Neuronal stem cell (in vitro differentiated cells): ENCODE results near the gene ZNF579. TPM values are rescaled to one million over a fixed set of nuclear protein-coding genes. Genes with fewer than 3 reads are reported as not detected.
A peak's percentile ranks its signal among the peaks of the same experiment; 100 is the strongest.

Source experiments
- DNase-seq: peaks from one replicate; pipeline ENCODE4 v3.0.0-alpha.2; 2013; ENCODE audit warnings: low spot score
- H2AFZ ChIP-seq: one replicate; pipeline ENCODE4 v1.6.1; 2013; ENCODE audit warnings: mild to moderate bottlenecking, low read length, inconsistent platforms
- H2AK5ac ChIP-seq: 2 replicates; pipeline ENCODE4 v1.6.1; 2013; ENCODE audit warnings: low read depth, mild to moderate bottlenecking, inconsistent platforms, low read length, moderate library complexity, mixed read lengths
- H2BK120ac ChIP-seq: 2 replicates; pipeline ENCODE4 v1.6.1; 2013; ENCODE audit warnings: low read depth, mild to moderate bottlenecking, inconsistent platforms, low read length, moderate library complexity, mixed read lengths
- H2BK12ac ChIP-seq: one replicate; pipeline ENCODE4 v1.6.1; 2013; ENCODE audit warnings: low read length, inconsistent platforms
- H2BK15ac ChIP-seq: 2 replicates; pipeline ENCODE4 v1.6.1; 2013; ENCODE audit warnings: mild to moderate bottlenecking, low read length, inconsistent platforms, mixed read lengths
- H2BK5ac ChIP-seq: one replicate; pipeline ENCODE4 v1.6.1; 2013; ENCODE audit warnings: inconsistent platforms, mild to moderate bottlenecking, low read length, moderate library complexity
- H3K14ac ChIP-seq: one replicate; pipeline ENCODE4 v1.6.1; 2013; ENCODE audit warnings: low read length, inconsistent platforms
- H3K18ac ChIP-seq: 2 replicates; pipeline ENCODE4 v1.6.1; 2013; ENCODE audit warnings: low read length, inconsistent platforms
- H3K23ac ChIP-seq: 2 replicates; pipeline ENCODE4 v1.6.1; 2013; ENCODE audit warnings: low read depth, mild to moderate bottlenecking, mixed read lengths, low read length, inconsistent platforms; ENCODE audit not compliant: poor library complexity
- H3K27ac ChIP-seq: replicated peaks from 3 replicates; pipeline ENCODE4 v1.5.1; 2013; ENCODE audit warnings: low read length, inconsistent platforms
- H3K27me3 ChIP-seq, 3 experiments: 2 replicates each; pipeline ENCODE4 v1.6.1; 2013; ENCODE audit warnings: low read length in 3 of 3, mild to moderate bottlenecking in 2 of 3, inconsistent platforms in 1 of 3, low read depth in 1 of 3, mixed read lengths in 1 of 3, moderate library complexity in 1 of 3; ENCODE audit not compliant: control insufficient read depth in 3 of 3, insufficient read depth in 3 of 3
- H3K36me3 ChIP-seq, 2 donors: replicated peaks in 1 of 2; 2 replicates each; pipeline ENCODE4 v1.6.1; 2013; ENCODE audit warnings: low read length in 2 of 2; ENCODE audit not compliant: control insufficient read depth in 2 of 2, insufficient read depth in 2 of 2
- H3K4ac ChIP-seq: 2 replicates; pipeline ENCODE4 v1.6.1; 2013; ENCODE audit warnings: inconsistent platforms, mild to moderate bottlenecking, low read length, moderate library complexity
- H3K4me1 ChIP-seq, 2 donors: 1 replicate in 1 of 2; 2 replicates in 1 of 2; pipeline ENCODE4 v1.6.1; 2013; ENCODE audit warnings: low read length in 2 of 2, low read depth in 1 of 2; ENCODE audit not compliant: control insufficient read depth in 2 of 2, insufficient read depth in 1 of 2
- H3K4me2 ChIP-seq: one replicate; pipeline ENCODE4 v1.6.1; 2013; ENCODE audit warnings: mild to moderate bottlenecking, low read length, inconsistent platforms; ENCODE audit not compliant: insufficient read depth, poor library complexity, severe bottlenecking
- H3K4me3 ChIP-seq, 2 donors: 2 replicates each; pipeline ENCODE4 v1.5.1; 2013; ENCODE audit warnings: low read length in 2 of 2, mild to moderate bottlenecking in 2 of 2, inconsistent platforms in 1 of 2, moderate library complexity in 1 of 2
- H3K79me1 ChIP-seq: one replicate; pipeline ENCODE4 v1.6.1; 2013; ENCODE audit warnings: low read depth, mild to moderate bottlenecking, inconsistent platforms, low read length, moderate library complexity
- H3K9ac ChIP-seq: one replicate; pipeline ENCODE4 v1.6.1; 2013; ENCODE audit warnings: mild to moderate bottlenecking, low read depth, low read length, inconsistent platforms; ENCODE audit not compliant: poor library complexity
- H3K9me3 ChIP-seq, 2 donors: replicated peaks in 1 of 2; 2 replicates each; pipeline versions ENCODE3 to v1.6.1; 2013; ENCODE audit warnings: low read length in 2 of 2, mild to moderate bottlenecking in 2 of 2, inconsistent platforms in 1 of 2, low read depth in 1 of 2, mixed read lengths in 1 of 2, moderate library complexity in 1 of 2; ENCODE audit not compliant: control insufficient read depth in 2 of 2, insufficient read depth in 1 of 2
- H4K8ac ChIP-seq: one replicate; pipeline ENCODE4 v1.6.1; 2013; ENCODE audit warnings: low read depth, mild to moderate bottlenecking, inconsistent platforms, low read length, moderate library complexity
- H4K91ac ChIP-seq: one replicate; pipeline ENCODE4 v1.6.1; 2013; ENCODE audit warnings: low read length, low read depth, mild to moderate bottlenecking, inconsistent platforms; ENCODE audit not compliant: poor library complexity
- WGBS, 2 donors: extraction: QIAGEN DNeasy Blood & Tissue Kit; methylation state at CpG; one replicate each; pipeline ENCODE4 v1.1.7; 2013; ENCODE audit warnings: missing lambda C conversion rate in 2 of 2, mixed read lengths in 1 of 2; ENCODE audit not compliant: insufficient read length in 2 of 2, insufficient replicate concordance in 1 of 2; ENCODE audit errors: extremely low coverage in 2 of 2; 5-methylcytosine and 5-hydroxymethylcytosine counted together
- polyA plus RNA-seq, 2 experiments: library from polyadenylated mRNA; stranded (reverse); fragments of 200-250 nt; gene quantifications; one replicate each; pipeline ENCODE4 v1.2.3, GENCODE V29; 2013

Gene ZNF579
- 34.7 TPM for polyA plus RNA-seq (2013, experiment 1 of 2)
- polyA plus RNA-seq (2013, experiment 2 of 2): 32.1 TPM

- DNase-seq: peak; percentile 77
- peak within 1 kb of the TSS; percentile 93 to 99 for H3K4me3 ChIP-seq
- H3K14ac ChIP-seq: peak within 1 kb of the TSS; percentile 82
- H2AFZ ChIP-seq: peak within 1 kb of the TSS; percentile 86
- peak within 1 kb of the TSS; percentile 99 for H2AK5ac ChIP-seq
- peaks cover 18% of the 10 kb centered on the region in 2 donors for H3K36me3 ChIP-seq
- peak within 1 kb of the TSS; percentile 97 for H3K9ac ChIP-seq
- H2BK5ac ChIP-seq: peak within 1 kb of the TSS; percentile 99
- H3K4ac ChIP-seq: peak within 1 kb of the TSS; percentile 99
- WGBS, 2 donors: no CpG with 5 or more reads among the region's 24 CpGs
- peaks cover 4 to 5% of the 10 kb centered on the region in 2 donors for H3K4me1 ChIP-seq
- H3K9me3 ChIP-seq: no peaks in the 10 kb centered on the region
- peak within 1 kb of the TSS; percentile 92 for H2BK15ac ChIP-seq
- H3K79me1 ChIP-seq: peaks cover 14% of the 10 kb centered on the region
- peak within 1 kb of the TSS; percentile 87 for H3K4me2 ChIP-seq
- no peak within 1 kb of the TSS for H4K8ac ChIP-seq
- peak within 1 kb of the TSS; percentile 92 for H3K27ac ChIP-seq
- peak within 1 kb of the TSS; percentile 94 for H2BK120ac ChIP-seq
- peak within 1 kb of the TSS; percentile 98 for H3K23ac ChIP-seq
- peak within 1 kb of the TSS; percentile 53 for H4K91ac ChIP-seq
- no peaks in the 10 kb centered on the region for H3K27me3 ChIP-seq
- no peak within 1 kb of the TSS for H2BK12ac ChIP-seq
- peak within 1 kb of the TSS; percentile 100 for H3K18ac ChIP-seq
Measured at GRCh38 chr19:55580628-55581144, at the start of gene ZNF579. Gene ZNF579 (minus strand): TSS chr19:55580848. CDS start chr19:55579639, 1,209 bp downstream.

- Histone ChIP-seq H3K9me3 (no peaks in the 10 kb centered on the region), H2BK15ac (no peak overlapping the region), H3K79me1 (no peaks in the 10 kb centered on the region), H2BK120ac (no peak overlapping the region), H2BK5ac (no peak overlapping the region), H3K23ac (no peak overlapping the region), H3K4me1 (peaks cover 0 to 6% of the 10 kb centered on the region in 2 donors), H3K4me3 (no peak overlapping the region), H2AK5ac (no peak overlapping the region), H3K4me2 (no peak overlapping the region), H3K27ac (no peak overlapping the region), H3K9ac (no peak overlapping the region), H4K8ac (no peak overlapping the region), H3K27me3 (no peaks in the 10 kb centered on the region), H4K91ac (no peak overlapping the region), H2AFZ (no peak overlapping the region), H3K14ac (no peak overlapping the region), H3K4ac (no peak overlapping the region), H2BK12ac (no peak overlapping the region), H3K18ac (no peak overlapping the region), H3K36me3 (peaks cover 3 to 7% of the 10 kb centered on the region in 2 donors)
- DNase-seq: no peak
- WGBS, 2 donors: no CpG with 5 or more reads among the region's 11 CpGs
Measured at GRCh38 chr19:55626350-55626749, 45.7 kb upstream of the ZNF579 start.

DNA sequence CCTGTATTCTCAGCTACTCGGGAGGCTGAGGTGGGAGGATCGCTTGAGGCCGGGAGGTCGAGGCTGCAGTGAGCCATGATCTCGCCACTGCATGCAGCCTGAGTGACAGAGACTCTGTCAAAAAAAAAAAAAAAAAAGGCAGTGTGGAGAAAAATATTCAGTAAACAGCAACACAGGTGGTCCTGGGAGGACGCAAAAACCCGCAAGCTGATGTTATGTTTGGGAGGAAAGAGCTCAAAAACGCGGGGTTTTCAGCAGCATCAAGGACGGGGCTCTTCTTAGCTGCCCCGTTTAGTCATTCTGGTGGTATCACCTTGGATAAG, 44.3 kb upstream of the ZNF579 start:
- Histone ChIP-seq H3K23ac (peak overlapping the region; percentile 77), H2AK5ac (no peak overlapping the region), H3K36me3 (peaks cover 10 to 20% of the 10 kb centered on the region in 2 donors), H3K9ac (no peak overlapping the region), H2BK120ac (no peak overlapping the region), H3K14ac (no peak overlapping the region), H2AFZ (peak overlapping the region; percentile 94), H4K91ac (no peak overlapping the region), H3K18ac (peak overlapping the region; percentile 77), H4K8ac (no peak overlapping the region), H3K9me3 (no peaks in the 10 kb centered on the region), H2BK12ac (no peak overlapping the region), H2BK5ac (no peak overlapping the region), H3K27me3 (no peaks in the 10 kb centered on the region), H3K4me2 (peak overlapping the region; percentile 86), H3K4ac (no peak overlapping the region), H3K4me1 (peaks cover 0 to 6% of the 10 kb centered on the region in 2 donors), H2BK15ac (peak overlapping the region; percentile 7), H3K4me3 (peak overlapping the region; percentile 60 to 79), H3K79me1 (no peaks in the 10 kb centered on the region), H3K27ac (peak overlapping the region; percentile 61)
- no CpG with 5 or more reads among the region's 11 CpGs for WGBS, 2 donors
- DNase-seq: no peak

GRCh38 chr19:55624109-55625003, 43.7 kb upstream of the ZNF579 start, which contains the start of gene ZNF784:
Gene ZNF784 (minus strand): TSS chr19:55624566. CDS start chr19:55624561, 5 bp downstream.
- Histone ChIP-seq H3K79me1 (no peaks in the 10 kb centered on the region), H4K8ac (no peak within 1 kb of the TSS), H2BK12ac (no peak within 1 kb of the TSS), H3K27ac (peak within 1 kb of the TSS; percentile 96), H3K14ac (no peak within 1 kb of the TSS), H2AFZ (peak within 1 kb of the TSS; percentile 94), H3K18ac (peak within 1 kb of the TSS; percentile 96), H3K27me3 (no peaks in the 10 kb centered on the region), H3K4me3 (peak within 1 kb of the TSS; percentile 79 to 81), H3K4me1 (peaks cover 0 to 6% of the 10 kb centered on the region in 2 donors), H2AK5ac (no peak within 1 kb of the TSS), H3K9ac (peak within 1 kb of the TSS; percentile 72), H2BK5ac (no peak within 1 kb of the TSS), H3K23ac (peak within 1 kb of the TSS; percentile 78), H2BK120ac (no peak within 1 kb of the TSS), H4K91ac (no peak within 1 kb of the TSS), H3K4ac (no peak within 1 kb of the TSS), H3K4me2 (peak within 1 kb of the TSS; percentile 86), H3K36me3 (peaks cover 13 to 24% of the 10 kb centered on the region in 2 donors), H3K9me3 (no peaks in the 10 kb centered on the region), H2BK15ac (peak within 1 kb of the TSS; percentile 7)
- peak; percentile 96 for DNase-seq
- WGBS, 2 donors: no CpG with 5 or more reads among the region's 56 CpGs
